ENCODE measurements around the gene CRLF1.

Gene CRLF1

GRCh38 chr19:18639706-18640243 lies 33.2 kb upstream of the CRLF1 start:
- Histone ChIP-seq H3K27me3 (ENCODE audit: insufficient read depth, low read length, poor library complexity, severe bottlenecking) (no peaks in the 10 kb centered on the region), H3F3A (ENCODE audit: low read depth) (no peaks in the 10 kb centered on the region), H3K79me2 (ENCODE audit: insufficient read depth, low read length) (peaks cover 28% of the 10 kb centered on the region; the same call in 1 of the 2 replicates), H3K9me3 (ENCODE audit: insufficient read depth, low read depth, low read length) (no peaks in the 10 kb centered on the region), H3K36me3 (ENCODE audit: insufficient read depth, low read length) (no peaks in the 10 kb centered on the region), H3K4me2 (ENCODE audit: low read depth, low read length, poor library complexity, severe bottlenecking) (no peak overlapping the region), H4K20me1 (ENCODE audit: insufficient read depth, low read length, poor library complexity, severe bottlenecking) (peaks cover 5% of the 10 kb centered on the region), H3K9me2 (replicated peaks; ENCODE audit: low read depth, low read length) (no peaks in the 10 kb centered on the region), H3K9ac (ENCODE audit: low read depth, low read length, poor library complexity, severe bottlenecking) (no peak overlapping the region), H3K4me3 (ENCODE audit: low read length, poor library complexity, severe bottlenecking) (no peak overlapping the region), H3K4me1 (ENCODE audit: insufficient read depth, low read length, poor library complexity, severe bottlenecking) (peaks cover 11% of the 10 kb centered on the region), H2AFZ (ENCODE audit: low read length) (no peak overlapping the region)
- TF ChIP-seq EZH2phosphoT487 (IDR thresholded peaks at IDR 0.05; ENCODE audit: borderline replicate concordance), result no peak
- TF ChIP-seq, protein P1, sequence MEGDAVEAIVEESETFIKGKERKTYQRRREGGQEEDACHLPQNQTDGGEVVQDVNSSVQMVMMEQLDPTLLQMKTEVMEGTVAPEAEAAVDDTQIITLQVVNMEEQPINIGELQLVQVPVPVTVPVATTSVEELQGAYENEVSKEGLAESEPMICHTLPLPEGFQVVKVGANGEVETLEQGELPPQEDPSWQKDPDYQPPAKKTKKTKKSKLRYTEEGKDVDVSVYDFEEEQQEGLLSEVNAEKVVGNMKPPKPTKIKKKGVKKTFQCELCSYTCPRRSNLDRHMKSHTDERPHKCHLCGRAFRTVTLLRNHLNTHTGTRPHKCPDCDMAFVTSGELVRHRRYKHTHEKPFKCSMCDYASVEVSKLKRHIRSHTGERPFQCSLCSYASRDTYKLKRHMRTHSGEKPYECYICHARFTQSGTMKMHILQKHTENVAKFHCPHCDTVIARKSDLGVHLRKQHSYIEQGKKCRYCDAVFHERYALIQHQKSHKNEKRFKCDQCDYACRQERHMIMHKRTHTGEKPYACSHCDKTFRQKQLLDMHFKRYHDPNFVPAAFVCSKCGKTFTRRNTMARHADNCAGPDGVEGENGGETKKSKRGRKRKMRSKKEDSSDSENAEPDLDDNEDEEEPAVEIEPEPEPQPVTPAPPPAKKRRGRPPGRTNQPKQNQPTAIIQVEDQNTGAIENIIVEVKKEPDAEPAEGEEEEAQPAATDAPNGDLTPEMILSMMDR (conservative IDR thresholded peaks at IDR 0.05; ENCODE audit: low read length), result no peak

DNA sequence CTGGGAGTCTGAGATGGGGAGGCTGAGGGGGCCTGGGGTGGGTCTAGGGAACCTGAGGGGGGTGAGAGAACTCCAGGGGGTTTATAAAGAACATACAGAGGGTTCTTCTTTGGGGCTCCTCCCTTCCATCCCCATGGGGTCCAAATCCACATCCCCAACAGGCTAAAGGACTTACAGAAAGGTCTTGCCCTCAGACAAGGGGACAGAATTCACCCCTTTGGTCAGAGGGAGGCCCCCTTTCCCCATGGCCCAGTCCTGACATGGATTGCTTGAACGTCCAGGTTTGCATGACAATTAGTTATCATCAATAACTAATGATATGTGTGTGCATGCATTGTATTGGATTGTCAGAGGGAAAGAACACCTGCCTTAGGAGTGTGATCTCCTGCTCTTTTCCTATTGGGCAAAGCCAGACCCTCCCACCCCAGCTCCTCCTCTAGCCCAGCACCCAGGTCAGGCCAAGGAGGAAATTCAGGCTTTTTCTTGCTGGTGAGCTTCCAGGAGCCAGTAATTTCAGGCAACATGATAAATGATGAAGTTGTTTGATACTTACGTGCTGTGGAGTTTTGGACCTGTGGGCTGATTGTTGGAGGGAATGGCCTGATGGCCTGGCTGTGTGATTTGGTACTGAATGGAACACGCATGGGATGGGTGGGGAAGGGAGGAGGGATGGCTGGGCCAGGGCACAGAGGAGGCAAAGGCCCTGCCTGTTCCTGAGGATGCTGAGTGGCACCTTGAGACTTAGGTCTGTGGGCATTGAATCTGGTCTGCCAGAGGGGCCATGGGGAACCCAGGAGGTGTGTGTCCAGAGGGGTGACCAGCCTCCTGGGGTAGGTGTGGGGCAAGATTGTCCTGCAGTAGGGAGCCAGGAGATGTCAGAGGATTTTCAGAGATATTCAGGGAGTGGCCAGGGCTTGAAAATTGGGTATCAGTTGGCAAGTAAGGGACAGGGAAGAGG lies 31.4 kb upstream of the CRLF1 start:
- H3K4me2 ChIP-seq (ENCODE audit: low read depth, low read length, poor library complexity, severe bottlenecking), result peak overlapping the region; percentile 91
- no peaks in the 10 kb centered on the region for H3F3A ChIP-seq (ENCODE audit: low read depth)
- H3K79me2 ChIP-seq (ENCODE audit: insufficient read depth, low read length), result peaks cover 20% of the 10 kb centered on the region; the same call in 1 of the 2 replicates
- H3K4me3 ChIP-seq (ENCODE audit: low read length, poor library complexity, severe bottlenecking), result peak overlapping the region; percentile 95
- no peaks in the 10 kb centered on the region for H3K27me3 ChIP-seq (ENCODE audit: insufficient read depth, low read length, poor library complexity, severe bottlenecking)
- no peaks in the 10 kb centered on the region for H3K9me3 ChIP-seq (ENCODE audit: insufficient read depth, low read depth, low read length)
- no peaks in the 10 kb centered on the region for H3K36me3 ChIP-seq (ENCODE audit: insufficient read depth, low read length)
- H4K20me1 ChIP-seq (ENCODE audit: insufficient read depth, low read length, poor library complexity, severe bottlenecking), result peaks cover 5% of the 10 kb centered on the region
- TF ChIP-seq, protein P1 (conservative IDR thresholded peaks at IDR 0.05; ENCODE audit: low read length), result no peak
- no peak for TF ChIP-seq EZH2phosphoT487 (IDR thresholded peaks at IDR 0.05; ENCODE audit: borderline replicate concordance)
- H3K4me1 ChIP-seq (ENCODE audit: insufficient read depth, low read length, poor library complexity, severe bottlenecking), result peaks cover 11% of the 10 kb centered on the region
- H3K9ac ChIP-seq (ENCODE audit: low read depth, low read length, poor library complexity, severe bottlenecking), result peak overlapping the region; percentile 91
- no peak overlapping the region for H2AFZ ChIP-seq (ENCODE audit: low read length)
- H3K9me2 ChIP-seq (replicated peaks; ENCODE audit: low read depth, low read length), result no peaks in the 10 kb centered on the region

DNA sequence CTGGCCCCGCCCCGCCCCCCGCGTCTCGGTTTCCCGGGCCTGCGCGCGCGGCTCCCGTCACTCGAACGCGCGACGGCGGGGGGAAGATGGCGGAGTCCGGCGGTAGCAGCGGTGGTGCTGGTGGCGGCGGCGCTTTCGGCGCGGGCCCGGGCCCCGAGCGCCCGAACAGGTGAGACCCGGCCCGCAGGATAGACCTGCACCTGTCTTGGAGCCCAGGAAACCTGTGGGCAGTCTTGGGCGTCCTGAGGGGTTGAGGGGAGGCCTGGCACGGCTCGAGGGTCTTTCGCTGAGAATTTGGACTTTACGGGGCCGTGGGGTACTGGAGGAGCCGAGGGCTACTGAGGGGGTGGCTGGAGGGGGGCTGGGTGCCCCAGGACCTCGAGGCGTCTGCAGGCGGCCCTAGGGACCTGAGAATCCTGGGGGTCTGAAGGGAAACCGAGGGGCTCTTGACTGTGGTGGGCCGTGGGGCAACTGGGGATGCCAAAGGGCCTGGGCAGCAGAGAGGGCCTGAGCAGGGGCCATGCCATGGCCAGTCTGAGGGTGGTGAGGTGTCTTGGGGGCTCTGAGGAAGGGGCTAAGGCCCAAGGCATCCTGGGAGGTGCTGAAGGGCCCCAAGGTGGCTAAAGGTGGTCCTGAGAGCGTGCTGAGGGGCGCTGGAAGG lies 30.5 kb upstream of the CRLF1 start, which contains the start of gene KLHL26:
Gene KLHL26, plus strand, starts transcription at position 60 of the 661 bp plus-strand sequence. Its CDS starts 27 bp downstream, at position 87.
- H3K9me2 ChIP-seq (replicated peaks; ENCODE audit: low read depth, low read length), result no peaks in the 10 kb centered on the region
- H4K20me1 ChIP-seq (ENCODE audit: insufficient read depth, low read length, poor library complexity, severe bottlenecking), result peaks cover 5% of the 10 kb centered on the region
- H3K27me3 ChIP-seq (ENCODE audit: insufficient read depth, low read length, poor library complexity, severe bottlenecking), result no peaks in the 10 kb centered on the region
- H3K4me1 ChIP-seq (ENCODE audit: insufficient read depth, low read length, poor library complexity, severe bottlenecking), result peaks cover 11% of the 10 kb centered on the region
- H3F3A ChIP-seq (ENCODE audit: low read depth), result no peaks in the 10 kb centered on the region
- no peaks in the 10 kb centered on the region for H3K9me3 ChIP-seq (ENCODE audit: insufficient read depth, low read depth, low read length)
- H3K4me3 ChIP-seq (ENCODE audit: low read length, poor library complexity, severe bottlenecking), result peak within 1 kb of the TSS; percentile 95
- peaks cover 19% of the 10 kb centered on the region; the same call in 1 of the 2 replicates for H3K79me2 ChIP-seq (ENCODE audit: insufficient read depth, low read length)
- peak within 1 kb of the TSS; percentile 90 for H2AFZ ChIP-seq (ENCODE audit: low read length)
- no peak for TF ChIP-seq EZH2phosphoT487 (IDR thresholded peaks at IDR 0.05; ENCODE audit: borderline replicate concordance)
- TF ChIP-seq, protein P1 (conservative IDR thresholded peaks at IDR 0.05; ENCODE audit: low read length), result no peak
- peak within 1 kb of the TSS; percentile 91 for H3K4me2 ChIP-seq (ENCODE audit: low read depth, low read length, poor library complexity, severe bottlenecking)
- no peaks in the 10 kb centered on the region for H3K36me3 ChIP-seq (ENCODE audit: insufficient read depth, low read length)
- H3K9ac ChIP-seq (ENCODE audit: low read depth, low read length, poor library complexity, severe bottlenecking), result peak within 1 kb of the TSS; percentile 91

All from Loucy (cell line).